ENCODE results near the gene ATF7IP2.

DNA sequence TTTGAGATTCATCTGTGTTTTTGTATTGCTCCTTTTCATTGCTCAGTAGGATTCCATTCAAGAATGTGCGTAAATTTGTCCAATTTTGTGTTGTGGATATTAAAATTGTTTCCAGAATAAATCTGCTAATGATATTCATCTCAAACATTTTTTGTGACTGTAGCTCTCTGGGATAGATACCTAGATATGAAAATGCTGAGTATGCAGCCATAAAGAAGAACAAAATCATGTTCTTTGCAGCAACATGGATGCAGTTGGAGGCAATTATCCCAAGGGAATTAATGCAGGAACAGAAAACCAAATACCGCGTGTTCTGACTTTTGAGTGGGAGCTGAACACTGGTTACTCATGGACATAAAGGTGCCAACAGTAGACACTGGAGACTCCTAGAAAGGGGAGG is 40.2 kb upstream of the ATF7IP2 start:
- TF ChIP-seq CSDC2 (CRISPR knock-in tag; IDR thresholded peaks at IDR 0.05) (no peak), ESRRG (CRISPR knock-in tag; IDR thresholded peaks at IDR 0.05) (no peak), ZFP30 (CRISPR knock-in tag; IDR thresholded peaks at IDR 0.05) (no peak), ISL1 (CRISPR knock-in tag; IDR thresholded peaks at IDR 0.05) (no peak)
- TF ChIP-seq, protein P1, sequence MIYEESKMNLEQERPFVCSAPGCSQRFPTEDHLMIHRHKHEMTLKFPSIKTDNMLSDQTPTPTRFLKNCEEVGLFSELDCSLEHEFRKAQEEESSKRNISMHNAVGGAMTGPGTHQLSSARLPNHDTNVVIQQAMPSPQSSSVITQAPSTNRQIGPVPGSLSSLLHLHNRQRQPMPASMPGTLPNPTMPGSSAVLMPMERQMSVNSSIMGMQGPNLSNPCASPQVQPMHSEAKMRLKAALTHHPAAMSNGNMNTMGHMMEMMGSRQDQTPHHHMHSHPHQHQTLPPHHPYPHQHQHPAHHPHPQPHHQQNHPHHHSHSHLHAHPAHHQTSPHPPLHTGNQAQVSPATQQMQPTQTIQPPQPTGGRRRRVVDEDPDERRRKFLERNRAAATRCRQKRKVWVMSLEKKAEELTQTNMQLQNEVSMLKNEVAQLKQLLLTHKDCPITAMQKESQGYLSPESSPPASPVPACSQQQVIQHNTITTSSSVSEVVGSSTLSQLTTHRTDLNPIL (CRISPR knock-in tag; IDR thresholded peaks at IDR 0.05; ENCODE audit: low read depth) = no peak
- TF ChIP-seq, protein P2, sequence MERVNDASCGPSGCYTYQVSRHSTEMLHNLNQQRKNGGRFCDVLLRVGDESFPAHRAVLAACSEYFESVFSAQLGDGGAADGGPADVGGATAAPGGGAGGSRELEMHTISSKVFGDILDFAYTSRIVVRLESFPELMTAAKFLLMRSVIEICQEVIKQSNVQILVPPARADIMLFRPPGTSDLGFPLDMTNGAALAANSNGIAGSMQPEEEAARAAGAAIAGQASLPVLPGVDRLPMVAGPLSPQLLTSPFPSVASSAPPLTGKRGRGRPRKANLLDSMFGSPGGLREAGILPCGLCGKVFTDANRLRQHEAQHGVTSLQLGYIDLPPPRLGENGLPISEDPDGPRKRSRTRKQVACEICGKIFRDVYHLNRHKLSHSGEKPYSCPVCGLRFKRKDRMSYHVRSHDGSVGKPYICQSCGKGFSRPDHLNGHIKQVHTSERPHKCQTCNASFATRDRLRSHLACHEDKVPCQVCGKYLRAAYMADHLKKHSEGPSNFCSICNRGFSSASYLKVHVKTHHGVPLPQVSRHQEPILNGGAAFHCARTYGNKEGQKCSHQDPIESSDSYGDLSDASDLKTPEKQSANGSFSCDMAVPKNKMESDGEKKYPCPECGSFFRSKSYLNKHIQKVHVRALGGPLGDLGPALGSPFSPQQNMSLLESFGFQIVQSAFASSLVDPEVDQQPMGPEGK (CRISPR knock-in tag; IDR thresholded peaks at IDR 0.05; ENCODE audit: borderline replicate concordance) = no peak
